ENCODE data around the gene TUNAR.

Gene TUNAR

GRCh38 chr14:95935228-95935822, 58.7 kb downstream of the TUNAR start:
- no peak for TF ChIP-seq CTCF (IDR thresholded peaks at IDR 0.05; ENCODE audit: low read depth, low read length)
- Histone ChIP-seq H3K36me3 (no peaks in the 10 kb centered on the region), H3K4me3 (ENCODE audit: low read depth, low read length) (no peak overlapping the region), H3K27me3 (ENCODE audit: insufficient read depth, low read depth, severe bottlenecking) (no peaks in the 10 kb centered on the region), H3K27ac (no peak overlapping the region), H3K9me3 (ENCODE audit: severe bottlenecking) (no peaks in the 10 kb centered on the region)
- no peak for DNase-seq

GRCh38 chr14:95936041-95936440, 59.4 kb downstream of the TUNAR start:
- TF ChIP-seq CTCF (IDR thresholded peaks at IDR 0.05; ENCODE audit: low read depth, low read length): no peak
- no peak for DNase-seq
- no peak overlapping the region for H3K27ac ChIP-seq
- H3K9me3 ChIP-seq (ENCODE audit: severe bottlenecking): no peaks in the 10 kb centered on the region
- no peak overlapping the region for H3K4me3 ChIP-seq (ENCODE audit: low read depth, low read length)
- no peaks in the 10 kb centered on the region for H3K27me3 ChIP-seq (ENCODE audit: insufficient read depth, low read depth, severe bottlenecking)
- H3K36me3 ChIP-seq: no peaks in the 10 kb centered on the region

DNA sequence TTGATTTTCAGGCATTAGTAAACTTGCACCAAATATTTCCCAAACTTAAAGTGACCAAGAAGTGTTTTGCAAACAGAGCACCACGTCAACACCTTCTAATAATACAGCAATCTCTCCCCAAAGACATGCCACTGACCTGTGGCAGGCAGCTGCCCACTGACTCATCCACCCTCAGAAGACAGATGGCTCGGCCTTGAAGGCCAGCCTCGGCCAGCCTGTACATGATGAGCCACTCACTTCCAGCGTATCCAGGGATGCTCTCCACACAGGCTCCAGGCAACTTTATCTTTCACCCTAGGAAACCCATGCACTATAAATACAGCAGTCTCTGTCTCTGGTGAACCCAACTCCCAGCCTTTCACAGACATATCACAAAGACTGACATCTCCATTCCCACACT, 62.7 kb downstream of the TUNAR start:
- no peak for TF ChIP-seq CTCF (IDR thresholded peaks at IDR 0.05; ENCODE audit: low read depth, low read length)
- no peak overlapping the region for H3K27ac ChIP-seq
- DNase-seq: no peak
- H3K4me3 ChIP-seq (ENCODE audit: low read depth, low read length): no peak overlapping the region
- H3K9me3 ChIP-seq (ENCODE audit: severe bottlenecking): peaks cover 14% of the 10 kb centered on the region
- H3K36me3 ChIP-seq: no peaks in the 10 kb centered on the region
- H3K27me3 ChIP-seq (ENCODE audit: insufficient read depth, low read depth, severe bottlenecking): no peaks in the 10 kb centered on the region

DNA sequence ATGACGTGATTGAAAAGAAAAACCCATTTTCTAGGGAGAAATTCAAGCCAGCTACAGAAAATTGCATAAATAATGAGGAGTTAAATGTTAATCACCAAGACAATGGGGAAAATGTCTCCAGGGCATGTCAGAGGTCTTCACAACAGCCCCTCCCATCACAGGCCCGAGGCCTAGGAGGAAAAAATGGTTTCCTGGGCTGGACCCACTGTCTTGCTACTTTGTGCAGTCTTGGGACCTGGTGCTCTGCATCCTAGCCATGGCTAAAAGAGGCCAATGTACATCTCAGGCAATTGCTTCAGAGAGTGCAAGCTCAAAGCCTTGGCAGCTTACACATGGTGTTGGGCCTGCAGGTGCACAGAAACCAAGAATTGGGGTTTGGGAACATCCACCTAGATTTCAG, 65.3 kb downstream of the TUNAR start:
- no peak for DNase-seq
- no peaks in the 10 kb centered on the region for H3K36me3 ChIP-seq
- H3K4me3 ChIP-seq (ENCODE audit: low read depth, low read length): no peak overlapping the region
- no peaks in the 10 kb centered on the region for H3K27me3 ChIP-seq (ENCODE audit: insufficient read depth, low read depth, severe bottlenecking)
- H3K9me3 ChIP-seq (ENCODE audit: severe bottlenecking): peaks cover 14% of the 10 kb centered on the region
- no peak overlapping the region for H3K27ac ChIP-seq
- no peak for TF ChIP-seq CTCF (IDR thresholded peaks at IDR 0.05; ENCODE audit: low read depth, low read length)

- H3K27me3 ChIP-seq (ENCODE audit: insufficient read depth, low read depth, severe bottlenecking): no peaks in the 10 kb centered on the region
- no peak for DNase-seq
- no peak overlapping the region for H3K27ac ChIP-seq
- no peaks in the 10 kb centered on the region for H3K36me3 ChIP-seq
- no peak for TF ChIP-seq CTCF (IDR thresholded peaks at IDR 0.05; ENCODE audit: low read depth, low read length)
- peaks cover 14% of the 10 kb centered on the region for H3K9me3 ChIP-seq (ENCODE audit: severe bottlenecking)
- no peak overlapping the region for H3K4me3 ChIP-seq (ENCODE audit: low read depth, low read length)
Observed at GRCh38 chr14:95943699-95944098, 67.1 kb downstream of the TUNAR start.

- no peak overlapping the region for H3K27ac ChIP-seq
- DNase-seq: no peak
- peaks cover 14% of the 10 kb centered on the region for H3K9me3 ChIP-seq (ENCODE audit: severe bottlenecking)
- no peak for TF ChIP-seq CTCF (IDR thresholded peaks at IDR 0.05; ENCODE audit: low read depth, low read length)
- no peaks in the 10 kb centered on the region for H3K27me3 ChIP-seq (ENCODE audit: insufficient read depth, low read depth, severe bottlenecking)
- H3K36me3 ChIP-seq: no peaks in the 10 kb centered on the region
- no peak overlapping the region for H3K4me3 ChIP-seq (ENCODE audit: low read depth, low read length)
Observed at GRCh38 chr14:95944462-95944861, 67.8 kb downstream of the TUNAR start.
